Measurements from ENCODE around the gene NRTN.

Gene NRTN

GRCh38 chr19:5818594-5818993, 13.7 kb downstream of the NRTN start:
- Histone ChIP-seq H3K36me3 (replicated peaks; ENCODE audit: low read depth, low read length) (no peaks in the 10 kb centered on the region), H3K4me2 (ENCODE audit: low read length) (no peak overlapping the region), H4K20me1 (ENCODE audit: insufficient read depth, low read length) (0 out of 2 replicates have a peak, but pooled peaks cover 2% of the 10 kb centered on the region), H2AFZ (ENCODE audit: low read depth, low read length) (no peak overlapping the region), H3K4me1 (ENCODE audit: low read length) (no peaks in the 10 kb centered on the region), H3K27me3 (ENCODE audit: low read depth, low read length) (peaks cover 11% of the 10 kb centered on the region; the same call in 1 of the 2 replicates), H3K9ac (ENCODE audit: low read length) (no peak overlapping the region), H3K4me3 (ENCODE audit: low read length) (no peak overlapping the region), H3K9me3 (ENCODE audit: insufficient read depth, low read length) (no peaks in the 10 kb centered on the region), H3K79me2 (ENCODE audit: low read length) (no peaks in the 10 kb centered on the region), H3K27ac (ENCODE audit: low read length) (no peak overlapping the region)
- TF ChIP-seq CTCF (IDR thresholded peaks at IDR 0.05; ENCODE audit: low read depth, low read length), result no peak
- no peak for TF ChIP-seq EZH2phosphoT487 (IDR thresholded peaks at IDR 0.05; ENCODE audit: low read depth)

- no peak overlapping the region for H3K4me3 ChIP-seq (ENCODE audit: low read length)
- no peaks in the 10 kb centered on the region for H4K20me1 ChIP-seq (ENCODE audit: insufficient read depth, low read length)
- TF ChIP-seq EZH2phosphoT487 (IDR thresholded peaks at IDR 0.05; ENCODE audit: low read depth), result no peak
- TF ChIP-seq CTCF (IDR thresholded peaks at IDR 0.05; ENCODE audit: low read depth, low read length), result no peak
- no peak overlapping the region for H2AFZ ChIP-seq (ENCODE audit: low read depth, low read length)
- H3K9ac ChIP-seq (ENCODE audit: low read length), result no peak overlapping the region
- H3K36me3 ChIP-seq (replicated peaks; ENCODE audit: low read depth, low read length), result no peaks in the 10 kb centered on the region
- H3K4me1 ChIP-seq (ENCODE audit: low read length), result no peaks in the 10 kb centered on the region
- H3K27me3 ChIP-seq (ENCODE audit: low read depth, low read length), result no peaks in the 10 kb centered on the region
- H3K4me2 ChIP-seq (ENCODE audit: low read length), result no peak overlapping the region
- no peaks in the 10 kb centered on the region for H3K79me2 ChIP-seq (ENCODE audit: low read length)
- no peak overlapping the region for H3K27ac ChIP-seq (ENCODE audit: low read length)
- H3K9me3 ChIP-seq (ENCODE audit: insufficient read depth, low read length), result no peaks in the 10 kb centered on the region
These were observed 15.9 kb downstream of the NRTN start for GRCh38 chr19:5820785-5821184.

GRCh38 chr19:5821521-5822180, 16.8 kb downstream of the NRTN start:
- Histone ChIP-seq H4K20me1 (ENCODE audit: insufficient read depth, low read length) (no peaks in the 10 kb centered on the region), H3K4me2 (ENCODE audit: low read length) (no peak overlapping the region), H3K36me3 (replicated peaks; ENCODE audit: low read depth, low read length) (no peaks in the 10 kb centered on the region), H3K4me1 (ENCODE audit: low read length) (peaks cover 5% of the 10 kb centered on the region), H3K79me2 (ENCODE audit: low read length) (no peaks in the 10 kb centered on the region), H2AFZ (ENCODE audit: low read depth, low read length) (no peak overlapping the region), H3K9me3 (ENCODE audit: insufficient read depth, low read length) (no peaks in the 10 kb centered on the region), H3K27me3 (ENCODE audit: low read depth, low read length) (no peaks in the 10 kb centered on the region), H3K4me3 (ENCODE audit: low read length) (no peak overlapping the region), H3K9ac (ENCODE audit: low read length) (no peak overlapping the region), H3K27ac (ENCODE audit: low read length) (no peak overlapping the region)
- TF ChIP-seq EZH2phosphoT487 (IDR thresholded peaks at IDR 0.05; ENCODE audit: low read depth), result no peak
- no peak for TF ChIP-seq CTCF (IDR thresholded peaks at IDR 0.05; ENCODE audit: low read depth, low read length)

- Histone ChIP-seq H3K4me2 (ENCODE audit: low read length) (no peak overlapping the region), H3K9me3 (ENCODE audit: insufficient read depth, low read length) (no peaks in the 10 kb centered on the region), H2AFZ (ENCODE audit: low read depth, low read length) (no peak overlapping the region), H3K36me3 (replicated peaks; ENCODE audit: low read depth, low read length) (no peaks in the 10 kb centered on the region), H3K27ac (ENCODE audit: low read length) (no peak overlapping the region), H3K79me2 (ENCODE audit: low read length) (no peaks in the 10 kb centered on the region), H3K4me1 (ENCODE audit: low read length) (peaks cover 11% of the 10 kb centered on the region), H3K4me3 (ENCODE audit: low read length) (no peak overlapping the region), H3K27me3 (ENCODE audit: low read depth, low read length) (no peaks in the 10 kb centered on the region), H3K9ac (ENCODE audit: low read length) (no peak overlapping the region), H4K20me1 (ENCODE audit: insufficient read depth, low read length) (no peaks in the 10 kb centered on the region)
- TF ChIP-seq EZH2phosphoT487 (IDR thresholded peaks at IDR 0.05; ENCODE audit: low read depth) (no peak), CTCF (IDR thresholded peaks at IDR 0.05; ENCODE audit: low read depth, low read length) (no peak)
These were observed 17.4 kb downstream of the NRTN start for GRCh38 chr19:5822181-5822844.

All from OCI-LY3 (cell line).